GM18517 (cell line): Measurements from ENCODE around the gene FBXL16.

Source experiments
- ATAC-seq: cut with Tn5 transposase; IDR thresholded peaks from one replicate; pipeline ENCODE4 v1.9.1; 2021; ENCODE audit warnings: mild to moderate bottlenecking, moderate library complexity; ENCODE audit not compliant: unreplicated experiment

The FBXL16 gene

GRCh38 chr16:678209-678857 is 27.3 kb downstream of the FBXL16 start:
- ATAC-seq = no peak

- no peak for ATAC-seq
These were observed 28.0 kb downstream of the FBXL16 start for GRCh38 chr16:677316-678190.

GRCh38 chr16:676913-677312 is 28.7 kb downstream of the FBXL16 start:
- ATAC-seq = no peak

- no peak for ATAC-seq
These were observed 29.1 kb downstream of the FBXL16 start for GRCh38 chr16:676565-676902.

GRCh38 chr16:675884-676564 is 29.6 kb downstream of the FBXL16 start:
- ATAC-seq = no peak

- no peak for ATAC-seq
These were observed 30.4 kb downstream of the FBXL16 start, which contains the start of gene RHBDL1 for GRCh38 chr16:674968-675883. Gene RHBDL1 (plus strand): TSS chr16:675671. CDS start chr16:675791, 120 bp downstream.

GRCh38 chr16:674214-674881 is 31.3 kb downstream of the FBXL16 start:
- ATAC-seq = no peak

GRCh38 chr16:673399-673991 is 32.1 kb downstream of the FBXL16 start:
- no peak for ATAC-seq

- no peak for ATAC-seq
These were observed 32.8 kb downstream of the FBXL16 start for GRCh38 chr16:672851-673250.

- ATAC-seq = no peak
These were observed 33.2 kb downstream of the FBXL16 start for GRCh38 chr16:672371-672770.

- no peak for ATAC-seq
These were observed 34.1 kb downstream of the FBXL16 start for GRCh38 chr16:671353-672131.

- no peak for ATAC-seq
These were observed 34.9 kb downstream of the FBXL16 start for GRCh38 chr16:670485-671352.

GRCh38 chr16:669666-670065 is 35.9 kb downstream of the FBXL16 start:
- no peak for ATAC-seq

GRCh38 chr16:668519-669171 is 37.0 kb downstream of the FBXL16 start:
- ATAC-seq = no peak

GRCh38 chr16:667780-668518 is 37.7 kb downstream of the FBXL16 start, which contains the start of gene RHOT2:
Gene RHOT2 (plus strand): TSS chr16:668132. CDS start chr16:668200, 68 bp downstream.
- no peak for ATAC-seq

- ATAC-seq = no peak
These were observed 38.4 kb downstream of the FBXL16 start for GRCh38 chr16:667113-667779.
